Stimulated activated memory B cell treated with anti-CD40 and anti-IgM and Interleukin-4, amounts not matched to agents 10 μg/mL and 1 μg/mL and 100 μg/mL, for 72 hours (primary cell): ENCODE measurements around the gene MOB1A.

Experiments
- ATAC-seq: fragments of 150-1000 bp; cut with Tn5 transposase; 2 replicates; pipeline ENCODE4 v1.10.0; 2021
- H3K27ac Mint-ChIP-seq: one replicate; pipeline ENCODE4 v1.8.0; 2022; ENCODE audit warnings: mild to moderate bottlenecking, mixed read lengths
- H3K27me3 Mint-ChIP-seq: one replicate; pipeline ENCODE4 v1.8.0; 2022; ENCODE audit warnings: mixed read lengths
- H3K36me3 Mint-ChIP-seq: one replicate; pipeline ENCODE4 v1.8.0; 2022; ENCODE audit warnings: mixed read lengths
- H3K4me1 Mint-ChIP-seq: one replicate; pipeline ENCODE4 v1.8.0; 2022; ENCODE audit warnings: mixed read lengths
- H3K4me3 Mint-ChIP-seq: one replicate; pipeline ENCODE4 v1.8.0; 2022; ENCODE audit warnings: mild to moderate bottlenecking, moderate library complexity, mixed read lengths
- H3K9me3 Mint-ChIP-seq: one replicate; pipeline ENCODE4 v1.8.0; 2022; ENCODE audit warnings: mixed read lengths

The MOB1A gene

GRCh38 chr2:74107071-74107470 lies 71.6 kb downstream of the MOB1A start:
- Mint-ChIP-seq H3K27me3 (no peaks in the 10 kb centered on the region), H3K9me3 (no peaks in the 10 kb centered on the region), H3K27ac (no peak overlapping the region), H3K4me1 (no peaks in the 10 kb centered on the region), H3K4me3 (no peak overlapping the region), H3K36me3 (peaks cover 17% of the 10 kb centered on the region)
- no peak for ATAC-seq

- no peaks in the 10 kb centered on the region for H3K4me1 Mint-ChIP-seq
- no peaks in the 10 kb centered on the region for H3K9me3 Mint-ChIP-seq
- peaks cover 27% of the 10 kb centered on the region for H3K36me3 Mint-ChIP-seq
- ATAC-seq, result no peak
- no peak overlapping the region for H3K4me3 Mint-ChIP-seq
- H3K27me3 Mint-ChIP-seq, result no peaks in the 10 kb centered on the region
- H3K27ac Mint-ChIP-seq, result no peak overlapping the region
Observed at GRCh38 chr2:74105413-74105812, 73.3 kb downstream of the MOB1A start.

- Mint-ChIP-seq H3K4me1 (no peaks in the 10 kb centered on the region), H3K36me3 (peaks cover 32% of the 10 kb centered on the region), H3K4me3 (no peak overlapping the region), H3K9me3 (no peaks in the 10 kb centered on the region), H3K27me3 (no peaks in the 10 kb centered on the region), H3K27ac (no peak overlapping the region)
- ATAC-seq, result no peak
Observed at GRCh38 chr2:74104839-74105238, 73.8 kb downstream of the MOB1A start.

GRCh38 chr2:74103763-74104162 lies 74.9 kb downstream of the MOB1A start:
- no peaks in the 10 kb centered on the region for H3K27me3 Mint-ChIP-seq
- no peak overlapping the region for H3K4me3 Mint-ChIP-seq
- peaks cover 43% of the 10 kb centered on the region for H3K36me3 Mint-ChIP-seq
- H3K27ac Mint-ChIP-seq, result no peak overlapping the region
- H3K9me3 Mint-ChIP-seq, result no peaks in the 10 kb centered on the region
- H3K4me1 Mint-ChIP-seq, result no peaks in the 10 kb centered on the region
- ATAC-seq, result no peak
